GM19468 (cell line): ENCODE results near the gene SEMA5B.

Source experiments
- ATAC-seq: cut with Tn5 transposase; IDR thresholded peaks from one replicate; pipeline ENCODE4 v1.9.1; 2021; ENCODE audit warnings: mild to moderate bottlenecking, moderate library complexity, moderate number of reproducible peaks; ENCODE audit not compliant: unreplicated experiment; ENCODE audit errors: extremely low read depth

SEMA5B gene

DNA sequence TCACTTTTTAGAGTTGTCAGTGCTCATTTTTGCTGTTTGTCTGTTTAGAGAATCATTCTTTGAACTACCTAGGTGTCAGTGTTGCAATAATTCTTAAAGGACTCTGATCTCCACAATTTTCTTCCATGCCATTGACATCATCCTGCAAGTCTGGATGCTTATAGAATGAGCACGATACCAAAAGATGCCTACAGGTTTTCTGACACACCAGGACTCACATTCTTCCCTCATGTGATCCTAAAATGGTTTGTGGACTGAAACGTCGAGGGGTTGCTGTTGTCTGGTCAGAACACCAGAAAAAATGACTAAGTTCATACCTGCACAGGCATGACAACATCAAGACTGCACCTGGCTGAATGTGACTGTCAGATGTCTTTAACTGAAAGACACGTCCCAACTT, 95.9 kb downstream of the SEMA5B start:
- ATAC-seq: no peak

DNA sequence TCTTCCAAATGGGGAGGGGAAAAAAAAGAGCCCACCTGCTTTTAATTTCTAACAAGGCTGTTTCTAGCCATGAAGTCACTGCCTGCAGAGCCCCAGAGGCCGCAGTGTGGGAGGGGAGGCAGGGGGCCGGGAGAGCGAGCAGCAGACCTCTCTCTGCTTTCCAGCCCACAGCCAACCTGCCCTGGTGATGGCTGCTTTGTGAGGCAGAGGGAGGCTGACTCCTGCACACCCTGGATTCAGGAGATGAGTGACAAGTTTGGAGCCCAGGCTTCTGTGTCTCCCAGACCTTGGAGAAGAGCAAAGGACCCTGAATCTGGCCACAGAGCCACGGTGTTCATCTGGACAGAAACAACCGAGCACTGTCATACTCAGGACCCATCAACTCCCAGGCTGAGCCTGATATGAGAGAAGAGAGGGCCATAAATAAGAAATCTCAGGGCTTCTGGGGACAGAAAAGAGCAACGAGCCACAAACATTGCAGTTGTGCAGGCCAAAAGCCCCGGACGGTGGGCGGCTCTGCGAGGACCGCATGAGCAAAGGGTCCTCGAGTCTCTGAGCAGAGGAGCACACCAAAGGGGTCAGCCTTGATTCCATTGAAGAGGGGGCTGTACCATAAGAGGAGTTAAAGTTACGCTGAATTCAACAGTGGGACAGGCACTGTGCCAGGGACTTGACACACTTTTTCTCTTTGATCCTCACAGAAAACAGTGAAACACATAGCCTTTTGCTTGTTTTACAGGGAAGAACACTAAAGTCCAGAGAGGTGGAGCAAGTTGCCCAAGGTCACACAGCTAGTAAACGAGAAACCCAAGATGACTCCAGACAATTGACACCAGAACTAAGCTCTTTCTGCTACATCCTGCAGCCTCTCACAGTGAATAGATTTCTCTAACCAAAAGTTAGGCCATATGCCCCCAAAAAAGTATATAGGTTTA, 97.2 kb downstream of the SEMA5B start:
- ATAC-seq: no peak

DNA sequence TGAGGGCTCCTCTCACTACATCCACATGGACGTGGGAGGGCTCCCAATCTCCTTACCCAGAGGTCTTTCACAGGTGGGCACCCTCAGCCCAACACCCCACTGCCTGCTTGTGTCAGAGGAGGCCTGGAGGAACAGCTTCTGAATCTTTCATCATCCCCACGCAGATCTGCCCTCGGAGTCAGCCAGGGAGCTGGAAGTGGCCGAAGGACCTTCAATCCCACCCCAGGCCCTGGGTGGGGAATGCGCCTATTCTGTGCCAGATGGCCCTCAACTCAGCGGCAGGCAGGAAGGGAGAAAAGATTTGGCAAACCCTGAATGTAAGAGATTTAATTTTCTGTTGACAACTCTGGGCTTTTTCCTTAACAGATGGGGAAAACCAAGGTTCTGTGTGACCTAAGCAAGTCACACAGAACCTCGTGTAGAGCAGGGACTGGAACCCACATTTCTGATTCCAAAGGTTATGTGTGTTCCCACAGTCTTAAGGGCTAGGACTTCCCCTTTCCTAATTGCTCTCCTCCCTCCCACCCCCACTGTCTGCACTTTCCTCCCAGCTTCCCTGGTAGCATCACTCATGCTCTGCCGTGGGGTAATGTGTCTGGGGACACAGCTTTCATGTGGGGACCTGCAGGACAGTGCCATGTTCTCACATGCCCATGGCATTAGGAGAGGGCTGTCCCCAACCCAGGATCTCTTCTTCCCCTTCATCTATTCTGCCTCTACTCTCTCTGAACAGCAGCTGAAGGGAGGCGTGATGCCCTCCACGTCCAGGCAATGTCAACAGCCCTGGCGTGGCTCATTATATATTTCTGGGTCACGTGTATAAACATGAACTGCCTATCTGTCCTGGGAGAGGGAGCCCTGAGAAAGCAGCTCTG, 98.1 kb downstream of the SEMA5B start:
- ATAC-seq: no peak

DNA sequence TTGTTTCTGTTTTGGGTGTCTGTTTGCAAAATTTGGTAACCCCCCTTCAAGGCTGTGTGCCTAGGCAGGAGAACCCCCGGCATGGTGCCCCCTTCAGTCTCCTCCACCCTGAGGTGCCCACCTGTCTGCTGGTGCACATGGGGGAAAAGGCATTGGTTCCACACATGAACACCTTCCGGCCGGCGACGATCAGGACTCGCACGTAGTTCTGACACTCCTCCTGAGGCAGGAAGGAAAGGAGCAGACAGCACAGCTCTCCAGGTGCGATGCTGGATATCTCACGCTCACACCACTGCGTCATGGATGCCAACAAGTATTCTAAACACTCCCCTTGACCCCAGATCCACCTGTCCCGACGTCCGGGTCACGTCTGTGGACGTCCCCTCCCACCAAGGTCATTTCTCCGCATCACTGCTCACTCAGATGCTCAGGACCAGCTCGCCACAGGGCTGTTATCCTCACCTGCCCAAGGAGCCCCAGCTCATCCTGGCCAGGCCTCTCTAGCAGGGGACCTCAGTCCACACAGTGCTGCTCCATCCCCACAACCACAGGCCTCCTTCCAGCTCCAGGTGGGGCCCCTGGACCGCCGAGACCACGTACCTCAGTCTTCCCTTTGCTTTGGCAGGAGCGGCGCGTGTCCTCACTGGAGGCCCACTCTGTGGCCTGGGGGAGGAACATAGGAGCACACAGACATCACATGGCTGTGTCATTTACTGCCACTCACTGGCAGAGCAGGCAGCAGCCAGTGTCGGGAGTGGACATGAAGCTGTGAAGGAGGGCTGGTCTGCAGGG, 99.0 kb downstream of the SEMA5B start:
- ATAC-seq: no peak

DNA sequence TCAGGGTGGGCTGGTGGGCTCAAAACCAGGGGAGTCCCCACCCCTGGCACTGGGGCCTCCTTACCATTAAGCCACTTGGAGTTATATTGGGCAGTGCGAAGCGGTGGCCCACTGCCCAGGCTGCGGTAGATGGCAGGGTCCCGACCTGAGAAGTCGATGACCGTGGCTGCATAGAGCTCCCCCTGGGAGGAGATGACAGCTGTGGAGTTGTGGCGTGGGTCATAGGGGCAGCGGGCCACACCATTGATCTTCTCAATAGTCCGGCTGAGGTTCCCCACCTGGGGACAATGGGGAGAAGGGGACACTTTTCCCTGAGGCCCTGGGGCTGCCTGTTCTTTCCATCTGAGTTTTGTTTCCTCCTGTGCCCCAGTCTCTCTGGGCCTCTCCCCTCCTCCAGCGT, 99.8 kb downstream of the SEMA5B start:
- ATAC-seq: no peak

DNA sequence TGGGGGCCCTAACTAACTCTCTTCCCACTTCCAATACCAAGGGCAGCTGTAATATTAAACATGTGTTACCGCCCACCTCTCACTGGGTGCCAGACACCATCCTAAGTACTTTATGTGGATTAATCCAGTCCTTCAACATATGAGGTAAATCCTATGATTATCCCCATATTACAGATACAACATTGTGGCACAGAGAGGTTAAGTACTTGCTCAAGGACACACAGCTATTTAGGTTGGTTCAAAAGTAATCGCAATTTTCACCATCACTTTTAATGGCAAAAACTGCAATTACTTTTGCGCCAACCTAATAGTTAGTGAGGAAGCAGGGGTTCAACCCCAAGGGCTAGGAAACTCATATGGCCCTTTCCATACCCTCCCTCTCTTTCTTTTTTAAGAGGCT, 100.8 kb downstream of the SEMA5B start:
- no peak for ATAC-seq

DNA sequence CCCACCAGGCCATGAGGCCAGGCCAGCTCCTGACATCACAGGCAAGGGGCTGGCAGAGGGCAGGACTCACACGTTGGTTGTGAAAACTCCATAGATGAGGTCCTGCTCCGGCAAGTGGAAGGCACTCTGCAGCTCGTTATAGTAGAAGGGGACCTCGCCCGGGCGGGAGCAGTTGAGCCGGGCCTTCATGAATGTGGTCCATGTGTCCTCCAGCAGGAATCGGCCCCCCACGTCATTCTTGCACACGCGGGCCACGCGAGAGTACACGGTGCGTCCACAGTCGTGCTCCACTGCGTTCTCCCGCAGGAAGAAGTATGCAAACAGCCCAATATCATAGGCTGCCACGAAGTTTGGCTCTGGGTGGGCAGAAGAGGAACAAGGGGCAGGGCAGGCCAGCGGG, 101.2 kb downstream of the SEMA5B start:
- no peak for ATAC-seq

DNA sequence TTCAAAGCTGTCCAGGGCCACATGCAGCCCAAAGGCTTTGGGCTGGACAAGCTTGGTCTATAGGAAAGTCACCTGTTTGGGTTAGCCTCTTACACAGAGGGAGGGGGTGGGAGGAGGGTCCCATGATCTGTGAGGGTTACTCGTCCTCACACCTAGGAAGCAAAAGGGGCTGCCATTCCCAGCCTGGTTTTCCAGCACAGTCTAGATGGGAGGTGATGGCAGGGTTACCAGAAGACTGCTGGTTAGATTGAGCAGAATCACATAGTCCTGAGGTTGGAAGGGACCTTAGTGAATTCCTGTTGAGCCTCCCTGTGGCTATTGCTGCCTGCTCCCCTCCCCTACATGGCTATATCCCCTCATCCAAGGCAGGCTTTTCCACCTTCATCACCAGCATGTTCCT, 101.8 kb downstream of the SEMA5B start:
- no peak for ATAC-seq

DNA sequence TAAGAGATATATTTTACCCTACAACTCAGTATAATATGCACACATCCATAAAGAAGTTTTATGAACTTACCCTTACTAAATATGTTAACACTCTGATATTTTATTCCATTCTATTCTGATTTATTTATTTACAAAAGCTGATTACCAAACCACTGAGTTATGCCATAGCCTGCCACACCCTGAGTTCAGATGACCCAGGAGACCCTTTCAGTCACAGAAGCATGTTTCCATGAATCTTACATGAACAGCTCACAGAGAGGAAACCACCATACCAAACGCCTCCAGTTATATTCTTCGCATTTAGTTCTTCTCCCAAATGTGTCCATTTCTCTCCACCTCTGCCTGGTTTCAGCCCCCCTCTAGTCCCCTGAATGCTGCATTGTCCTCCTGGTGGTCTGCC, 103.5 kb downstream of the SEMA5B start:
- ATAC-seq: no peak

DNA sequence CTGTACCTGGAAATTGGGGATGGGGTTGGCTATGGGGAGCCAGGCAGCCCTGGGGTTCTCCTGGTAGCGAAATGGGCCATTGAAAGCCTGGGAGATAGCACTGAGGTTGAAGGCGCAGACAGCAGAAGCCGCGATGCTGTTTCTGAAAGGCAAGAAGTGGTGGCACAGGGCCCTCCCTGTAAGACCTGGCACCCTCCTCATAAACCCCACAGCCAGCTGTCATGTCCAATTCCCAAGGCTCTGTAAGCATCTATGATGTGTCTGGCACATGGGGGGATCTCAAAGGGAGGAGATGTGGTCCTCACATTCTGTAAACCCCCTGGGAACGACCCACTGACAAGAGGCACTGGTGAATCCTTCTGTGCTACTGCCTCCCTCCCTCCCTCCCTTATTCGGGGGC, 104.0 kb downstream of the SEMA5B start:
- ATAC-seq: no peak

DNA sequence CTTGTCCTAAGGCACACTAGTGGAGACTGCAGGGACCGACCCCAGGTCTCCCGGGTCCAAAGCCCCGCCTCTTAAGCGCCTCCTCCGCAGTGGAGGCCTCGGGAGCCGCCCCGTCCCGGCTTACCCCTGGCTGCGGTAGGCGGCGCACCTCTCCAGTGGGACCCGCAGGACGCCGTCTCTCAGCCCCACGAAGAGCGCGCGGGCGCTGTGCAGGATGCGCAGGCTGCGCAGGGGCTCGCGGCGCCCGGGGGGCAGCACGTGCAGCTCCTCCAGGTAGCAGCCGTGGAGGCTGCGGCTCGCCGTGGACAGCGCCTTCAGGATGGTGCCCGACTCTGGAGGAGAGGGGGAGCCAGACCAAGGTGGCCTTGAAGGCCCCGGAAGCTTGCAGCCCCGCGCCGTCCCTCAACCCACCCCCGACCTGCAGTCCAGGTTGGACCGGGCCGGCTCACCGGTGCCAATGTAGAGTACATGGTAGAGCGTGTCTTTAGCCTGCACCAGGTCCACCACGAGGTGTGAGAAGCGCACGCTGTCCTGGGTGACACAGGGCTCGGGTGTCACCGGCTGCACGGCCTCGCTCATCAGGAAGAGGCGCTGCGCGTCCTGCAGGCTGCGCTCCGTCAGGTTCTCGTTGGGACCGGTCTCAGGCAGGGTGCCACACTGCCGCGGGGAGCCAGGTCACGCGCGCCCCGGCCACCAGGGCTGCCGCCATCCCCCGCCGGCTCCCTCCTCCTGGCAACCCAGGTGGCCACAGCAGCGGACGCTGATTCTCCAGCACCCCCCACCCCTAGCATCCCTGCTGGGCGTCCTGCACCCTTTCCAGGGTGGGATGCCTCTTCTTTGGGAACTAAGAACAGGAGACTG, 105.5 kb downstream of the SEMA5B start:
- ATAC-seq: no peak

DNA sequence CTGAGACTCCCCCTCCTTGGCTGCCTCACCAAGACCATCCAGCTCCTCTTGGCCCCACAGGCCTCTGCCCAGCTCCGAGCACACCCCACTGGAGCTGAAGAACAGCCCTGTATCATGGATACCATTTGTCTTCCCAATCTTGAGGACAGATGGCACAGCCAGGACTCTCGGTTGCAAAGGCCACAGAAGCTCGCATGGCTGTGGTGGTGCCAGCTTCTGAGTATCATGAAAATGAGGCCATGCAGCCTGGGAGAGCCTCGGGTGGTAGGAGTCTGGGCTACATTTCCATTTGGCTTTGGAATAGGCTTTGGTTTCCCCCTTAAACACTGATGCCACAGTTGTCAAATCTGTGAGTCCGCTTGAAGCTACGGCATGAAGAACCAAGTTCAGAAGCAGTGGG, 106.6 kb downstream of the SEMA5B start:
- no peak for ATAC-seq

DNA sequence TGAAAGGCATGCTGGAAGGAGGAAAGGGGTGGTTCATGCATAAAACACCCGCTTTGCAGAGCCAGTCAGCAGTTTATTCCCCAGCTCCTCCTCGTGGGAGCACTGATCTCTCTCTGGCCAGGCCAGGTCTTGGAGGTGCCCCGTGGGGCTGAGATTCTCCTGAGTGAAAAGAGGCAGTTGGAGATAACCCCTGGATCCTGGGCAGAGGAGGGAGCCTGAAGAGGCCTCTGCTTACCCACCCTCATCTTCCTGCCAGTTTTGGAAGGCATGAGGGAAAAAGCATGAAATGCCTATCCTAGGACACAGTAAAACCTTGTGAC, 108.3 kb downstream of the SEMA5B start:
- no peak for ATAC-seq

DNA sequence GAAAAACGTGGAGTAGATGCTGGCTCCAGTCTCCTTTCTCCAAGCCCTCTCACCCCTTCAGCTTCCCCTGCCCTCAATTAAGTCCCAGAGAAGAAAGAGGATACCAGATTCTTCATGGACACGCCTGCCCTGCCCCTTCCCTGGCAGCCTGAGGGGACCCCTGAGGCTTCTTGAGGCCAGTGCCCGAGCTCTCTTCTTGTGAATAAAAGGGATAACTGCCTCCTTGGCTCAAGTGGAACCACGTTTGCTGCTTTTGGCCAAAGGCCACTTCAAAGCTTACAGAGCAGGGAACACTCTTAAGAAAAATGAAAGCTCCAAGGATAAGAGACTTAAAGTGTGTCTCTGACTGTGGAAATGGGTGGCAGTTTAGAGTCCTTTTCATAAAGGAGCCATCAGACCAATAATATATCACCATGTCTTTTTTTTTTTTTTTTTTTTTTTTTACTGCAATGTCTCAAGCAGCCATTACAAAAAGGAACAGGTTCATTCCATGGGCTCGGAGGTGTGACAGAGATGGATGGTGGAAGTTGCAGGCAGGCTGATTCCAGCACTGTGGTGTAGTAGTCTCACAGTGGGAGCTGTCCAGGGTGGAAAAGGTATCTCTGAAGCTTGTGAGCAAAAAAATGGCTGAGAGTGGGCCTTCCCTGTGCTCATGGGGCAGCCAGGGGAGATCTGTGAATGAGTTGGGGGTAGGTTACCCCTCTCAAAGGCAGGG, 108.8 kb downstream of the SEMA5B start:
- no peak for ATAC-seq

DNA sequence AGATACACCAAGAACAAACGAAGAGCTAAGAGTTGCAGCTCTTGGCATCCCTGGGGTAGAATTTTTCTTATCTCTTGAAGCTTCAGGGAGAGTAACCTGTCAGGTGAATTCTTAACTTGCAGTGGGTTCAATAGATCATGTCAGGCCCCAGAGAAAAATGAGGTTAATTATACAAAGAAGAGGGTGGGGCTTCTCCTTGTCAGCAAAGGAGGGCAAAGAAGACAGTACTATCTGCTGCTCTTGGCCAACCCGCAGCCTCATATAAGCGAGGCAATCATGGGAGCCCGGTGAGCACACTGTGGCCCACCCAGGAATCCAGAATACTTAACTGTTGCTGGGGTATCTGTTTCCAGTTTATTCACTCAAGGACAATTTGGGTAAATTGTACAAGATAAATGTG, 110.2 kb downstream of the SEMA5B start:
- no peak for ATAC-seq

DNA sequence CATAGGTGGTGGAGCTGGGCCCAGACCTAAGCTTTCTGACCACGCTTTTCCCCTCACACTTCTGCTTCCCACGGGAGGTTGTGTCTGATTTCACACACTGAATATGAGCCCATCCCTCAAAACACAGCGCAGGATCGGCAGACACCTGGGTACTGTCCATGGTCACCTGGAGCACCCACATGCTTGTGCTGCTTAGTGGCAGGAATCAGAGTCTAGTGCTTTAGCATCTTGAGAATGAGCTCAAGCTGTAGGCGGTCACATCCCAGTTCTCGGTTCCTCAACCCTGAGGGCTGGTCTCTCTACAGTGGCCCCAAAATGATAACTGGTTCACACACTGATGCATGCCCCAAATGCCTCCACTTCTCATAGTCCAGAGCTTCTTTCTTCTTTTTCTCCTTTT, 111.0 kb downstream of the SEMA5B start:
- no peak for ATAC-seq

DNA sequence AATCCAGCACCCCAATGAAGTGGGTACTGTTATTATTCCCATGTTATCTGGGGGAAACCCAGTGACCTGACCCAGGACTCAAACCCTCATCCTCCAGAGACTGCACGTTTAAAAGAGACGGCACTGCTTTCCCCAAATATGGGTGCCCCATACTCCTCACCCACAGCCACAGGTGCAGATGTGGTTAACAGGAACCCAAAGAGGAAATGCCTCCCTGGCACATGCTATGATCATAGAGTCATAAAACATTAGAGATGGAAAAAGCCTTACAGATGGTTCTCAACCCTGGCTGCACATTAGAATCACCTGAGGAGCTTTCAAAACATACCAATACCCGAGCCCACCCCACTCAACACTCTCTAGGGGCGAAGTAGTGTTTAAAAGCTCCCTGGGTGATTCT, 111.5 kb downstream of the SEMA5B start:
- ATAC-seq: no peak

DNA sequence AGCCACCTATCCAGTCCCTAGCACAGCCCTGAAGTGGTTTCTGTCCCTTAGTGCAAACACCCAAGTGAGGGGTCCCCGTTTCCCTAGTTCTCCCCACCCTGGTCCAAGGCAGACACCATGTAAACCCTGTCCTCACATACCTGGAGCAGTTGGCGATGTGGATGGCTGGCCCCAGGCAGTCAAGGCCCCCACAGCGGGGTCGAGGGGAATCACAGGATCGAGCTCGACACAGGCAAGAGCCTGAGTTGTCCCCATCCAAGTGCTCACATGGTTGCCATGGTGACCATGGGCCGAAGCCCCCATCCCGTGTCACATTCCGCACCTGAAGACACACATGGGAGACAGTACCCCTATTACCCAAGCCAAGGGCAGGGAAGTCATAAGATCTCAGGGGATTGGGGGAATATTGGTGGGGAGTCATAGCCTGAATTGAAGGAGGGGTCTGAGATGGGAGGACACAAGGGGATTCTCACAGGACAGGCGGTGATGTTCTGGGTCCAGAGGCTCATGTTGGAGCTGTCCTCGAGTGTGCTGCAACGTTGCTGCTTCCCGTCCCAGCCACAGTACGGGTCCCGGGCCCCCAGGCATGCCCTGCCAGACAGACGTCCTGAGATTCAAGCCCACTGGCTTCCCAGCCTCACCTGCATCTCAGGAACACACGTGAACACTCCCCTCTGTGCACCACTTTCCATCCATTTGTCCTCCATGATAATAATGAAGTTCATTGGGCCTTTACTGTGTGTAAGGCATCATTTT, 112.1 kb downstream of the SEMA5B start:
- ATAC-seq: no peak
